GM12865 (cell line): ENCODE results near the gene OPCML.

Experiments
- DNase-seq: peaks from one replicate; pipeline ENCODE4 v3.0.0; 2010; ENCODE audit warnings: low read depth
- H3K4me3 ChIP-seq: 2 replicates; pipeline ENCODE4 v1.5.1; 2011; ENCODE audit warnings: mild to moderate bottlenecking, low read depth, low read length, control low read depth
- CTCF ChIP-seq: IDR thresholded peaks from 2 replicates; pipeline ENCODE4 v1.5.1; 2011; ENCODE audit warnings: low read length, control low read depth, low read depth, inconsistent platforms; ENCODE audit not compliant: insufficient read depth; ENCODE audit errors: missing control alignments

Gene OPCML

GRCh38 chr11:132886335-132886734 lies 646.0 kb downstream of the OPCML start:
- TF ChIP-seq CTCF: no peak
- no peak for DNase-seq
- H3K4me3 ChIP-seq: no peak overlapping the region

GRCh38 chr11:132883241-132883640 lies 649.1 kb downstream of the OPCML start:
- no peak for TF ChIP-seq CTCF
- H3K4me3 ChIP-seq: no peak overlapping the region
- DNase-seq: no peak

- no peak overlapping the region for H3K4me3 ChIP-seq
- TF ChIP-seq CTCF: no peak
- DNase-seq: no peak
Observed at GRCh38 chr11:132881622-132882021, 650.7 kb downstream of the OPCML start.

- no peak for TF ChIP-seq CTCF
- DNase-seq: no peak
- no peak overlapping the region for H3K4me3 ChIP-seq
Observed at GRCh38 chr11:132878111-132878510, 654.2 kb downstream of the OPCML start.

GRCh38 chr11:132876705-132877104 lies 655.6 kb downstream of the OPCML start:
- DNase-seq: no peak
- H3K4me3 ChIP-seq: no peak overlapping the region
- no peak for TF ChIP-seq CTCF

GRCh38 chr11:132876239-132876638 lies 656.1 kb downstream of the OPCML start:
- DNase-seq: no peak
- TF ChIP-seq CTCF: no peak
- H3K4me3 ChIP-seq: no peak overlapping the region

- no peak for DNase-seq
- no peak overlapping the region for H3K4me3 ChIP-seq
- no peak for TF ChIP-seq CTCF
Observed at GRCh38 chr11:132874638-132875037, 657.7 kb downstream of the OPCML start.
